B cell (primary cell): Measurements from ENCODE around the gene ATP5F1A. TPM values are rescaled to one million over a fixed set of nuclear protein-coding genes. Genes with fewer than 3 reads are reported as not detected.

Experiments used
- ATAC-seq: fragments of 200-7000 bp; cut with Tn5 transposase; one replicate; pipeline ENCODE4 v1.10.0; 2021; ENCODE audit warnings: low read depth, mild to moderate bottlenecking, moderate number of reproducible peaks, moderate library complexity
- CTCF ChIA-PET: fragments of 350-600 bp; sonication (Branson Sonifier 250); formaldehyde crosslinking; loops from one replicate; lab custom pipeline; 2021; ENCODE audit warnings: antibody characterized with exemption, inconsistent platforms; lab: Charles Lee
- POLR2A ChIA-PET: fragments of 350-600 bp; sonication (Branson Sonifier 250); formaldehyde crosslinking; loops from one replicate; lab custom pipeline; 2021; ENCODE audit warnings: antibody characterized with exemption; lab: Charles Lee
- DNase-seq: peaks from one replicate; pipeline ENCODE4 v3.0.0; 2013
- H2AFZ ChIP-seq: 2 replicates; pipeline ENCODE4 v1.6.1; 2012; ENCODE audit warnings: mild to moderate bottlenecking, low read depth, low read length; ENCODE audit not compliant: insufficient read depth, poor library complexity, severe bottlenecking
- H3K27ac ChIP-seq, 2 donors: 1 replicate in 1 of 2; 2 replicates in 1 of 2; pipeline ENCODE4 v1.5.1; 2012 to 2013; ENCODE audit warnings: low read length in 2 of 2, mild to moderate bottlenecking in 2 of 2, moderate library complexity in 1 of 2
- H3K27me3 ChIP-seq, 4 experiments: fragments of 200-600 bp in 1 of 4; sonication (generic) in 1 of 4; replicated peaks in 1 of 4; 1 replicate in 2 of 4; 2 replicates in 2 of 4; pipeline versions ENCODE4 v1.6.1 to v1.7.0; 2013 to 2016; ENCODE audit warnings: low read length in 3 of 4, mild to moderate bottlenecking in 2 of 4, mixed read lengths in 1 of 4, moderate library complexity in 1 of 4; ENCODE audit not compliant: insufficient read depth in 4 of 4, control insufficient read depth in 3 of 4; ENCODE audit errors: control extremely low read depth in 1 of 4
- H3K36me3 ChIP-seq, 2 experiments: replicated peaks in 1 of 2; 1 replicate in 1 of 2; 2 replicates in 1 of 2; pipeline versions ENCODE4 v1.6.1 to v1.7.1; 2013; ENCODE audit warnings: low read length in 1 of 2; ENCODE audit not compliant: insufficient read depth in 2 of 2, control insufficient read depth in 1 of 2; ENCODE audit errors: control extremely low read depth in 1 of 2, extremely low read depth in 1 of 2
- H3K4me1 ChIP-seq, 2 donors: fragments of 200-600 bp in 1 of 2; sonication (generic) in 1 of 2; 1 replicate in 1 of 2; 2 replicates in 1 of 2; pipeline versions ENCODE4 v1.5.1 to v1.6.1; 2013 to 2017; ENCODE audit warnings: low read length in 2 of 2; ENCODE audit not compliant: control insufficient read depth in 2 of 2, insufficient read depth in 2 of 2
- H3K4me2 ChIP-seq: replicated peaks from 2 replicates; pipeline ENCODE3; 2012; ENCODE audit warnings: mild to moderate bottlenecking, low read depth, low read length; ENCODE audit not compliant: poor library complexity, severe bottlenecking
- H3K4me3 ChIP-seq, 5 experiments: fragments of 200-600 bp in 1 of 5; sonication (generic) in 1 of 5; 1 replicate in 3 of 5; 2 replicates in 2 of 5; pipeline versions ENCODE4 v1.5.1 to v1.7.0; 2011 to 2016; ENCODE audit warnings: low read length in 4 of 5, mild to moderate bottlenecking in 4 of 5, low read depth in 2 of 5, control low read depth in 1 of 5, moderate library complexity in 1 of 5; ENCODE audit not compliant: insufficient read depth in 1 of 5; ENCODE audit errors: control extremely low read depth in 1 of 5, extremely low read depth in 1 of 5
- H3K79me2 ChIP-seq: fragments of 200-600 bp; sonication (generic); one replicate; pipeline ENCODE4 v1.6.0; 2016; ENCODE audit warnings: low read length; ENCODE audit not compliant: control insufficient read depth, insufficient read depth
- H3K9ac ChIP-seq: fragments of 200-600 bp; sonication (generic); 2 replicates; pipeline ENCODE4 v1.6.1; 2017; ENCODE audit warnings: mild to moderate bottlenecking, low read length, moderate library complexity
- H3K9me3 ChIP-seq, 3 donors: one replicate each; pipeline versions ENCODE4 v1.6.1 to v1.7.1; 2013; ENCODE audit warnings: low read length in 2 of 3; ENCODE audit not compliant: control insufficient read depth in 2 of 3, insufficient read depth in 1 of 3; ENCODE audit errors: control extremely low read depth in 1 of 3
- H4K20me1 ChIP-seq: 2 replicates; pipeline ENCODE4 v1.6.0; 2012; ENCODE audit warnings: mild to moderate bottlenecking, low read length; ENCODE audit not compliant: insufficient read depth, control insufficient read depth, poor library complexity, severe bottlenecking
- H3K27ac Mint-ChIP-seq: one replicate; pipeline ENCODE4 v1.8.0; 2021; ENCODE audit warnings: mixed read lengths
- H3K27me3 Mint-ChIP-seq: one replicate; pipeline ENCODE4 v1.8.0; 2021; ENCODE audit warnings: mixed read lengths
- H3K4me1 Mint-ChIP-seq: one replicate; pipeline ENCODE4 v1.8.0; 2021; ENCODE audit warnings: mixed read lengths
- H3K4me3 Mint-ChIP-seq: one replicate; pipeline ENCODE4 v1.8.0; 2021; ENCODE audit warnings: mixed read lengths
- H3K9me3 Mint-ChIP-seq: one replicate; pipeline ENCODE4 v1.8.0; 2022; ENCODE audit warnings: mixed read lengths; ENCODE audit not compliant: insufficient read depth
- EZH2 ChIP-seq: IDR thresholded peaks from 2 replicates; pipeline ENCODE4 v1.6.1; 2012; ENCODE audit warnings: borderline replicate concordance, low read depth, mild to moderate bottlenecking, moderate library complexity, low read length; ENCODE audit not compliant: insufficient read depth, poor library complexity, severe bottlenecking
- WGBS: methylation state at CpG from one replicate; pipeline ENCODE4 v1.1.5; 2013; ENCODE audit warnings: missing lambda C conversion rate; ENCODE audit not compliant: insufficient coverage; 5-methylcytosine and 5-hydroxymethylcytosine counted together
- intact Hi-C: fragments of 100-400 bp; cut with micrococcal nuclease; formaldehyde crosslinking; loops from one replicate; pipeline ENCODE4 v1.10.0; 2022
- polyA plus RNA-seq: library from polyadenylated mRNA; depleted of rRNA; stranded (reverse); fragments of >200 nt; gene quantifications from 2 replicates; pipeline ENCODE4 v1.2.3, GENCODE V29; 2012
- total RNA-seq, 2 donors: library from RNA; stranded (reverse); fragments of 120-200 nt in 1 of 2; gene quantifications; 1 replicate in 1 of 2; 2 replicates in 1 of 2; pipeline versions ENCODE4 v1.2.3 to v1.2.4, GENCODE V29; 2013 to 2022
- TF ChIP-seq, protein P1 (sequence below): fragments of 200-600 bp; IDR thresholded peaks from one replicate; pipeline ENCODE4 v1.8.0; 2022; ENCODE audit warnings: antibody characterized with exemption, mild to moderate bottlenecking

The ATP5F1A gene
- total and polyA plus RNA-seq, 2 donors (not counting 1 experiment from before 2014, with no cell fraction given) = 225 to 235 TPM

DNA sequence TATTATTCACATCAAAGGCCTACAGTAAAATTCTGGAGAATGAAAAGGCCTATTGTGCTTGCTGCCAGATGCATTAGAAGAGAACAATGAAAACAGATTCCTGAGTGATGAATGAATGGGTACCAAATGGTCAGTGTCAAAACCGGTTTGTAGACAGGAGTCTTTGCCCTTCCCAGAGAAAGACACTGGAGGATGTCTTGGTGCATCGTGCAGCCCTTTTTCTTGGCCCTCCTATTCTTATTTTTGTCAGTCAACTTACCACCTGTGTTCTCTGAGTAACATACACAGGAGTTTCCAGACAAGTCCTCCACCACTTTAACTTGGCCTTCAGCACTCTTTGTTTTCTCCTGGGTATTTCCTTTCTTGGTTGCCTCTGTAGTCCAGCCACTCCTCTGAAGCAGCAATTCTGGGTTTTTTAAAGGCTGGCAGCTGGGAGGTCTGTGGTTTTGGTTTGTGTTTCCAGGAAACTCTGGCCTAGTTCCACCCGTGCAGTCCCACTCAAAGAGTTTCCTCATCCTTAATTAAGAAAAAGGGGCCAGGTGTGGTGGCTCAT is 55.4 kb downstream of the ATP5F1A start:
- POLR2A ChIA-PET = interaction anchor here (0.6 kb wide), 1 partner anchor 77 kb away, joined by 5 read pairs; no protein-coding TSS in a partner anchor
- Histone ChIP-seq H3K9me3 (no peaks in the 10 kb centered on the region), H3K27ac (no peak overlapping the region), H3K4me2 (no peak overlapping the region), H3K79me2 (no peaks in the 10 kb centered on the region), H3K36me3 (no peaks in the 10 kb centered on the region), H3K9ac (no peak overlapping the region), H3K4me1 (no peaks in the 10 kb centered on the region), H3K4me3 (no peak overlapping the region), H4K20me1 (no peaks in the 10 kb centered on the region), H3K27me3 (no peaks in the 10 kb centered on the region), H2AFZ (no peak overlapping the region)
- H3K9me3 Mint-ChIP-seq = no peaks in the 10 kb centered on the region
- intact Hi-C loops = no loop called here
- TF ChIP-seq EZH2 = no peak
- TF ChIP-seq, protein P1, sequence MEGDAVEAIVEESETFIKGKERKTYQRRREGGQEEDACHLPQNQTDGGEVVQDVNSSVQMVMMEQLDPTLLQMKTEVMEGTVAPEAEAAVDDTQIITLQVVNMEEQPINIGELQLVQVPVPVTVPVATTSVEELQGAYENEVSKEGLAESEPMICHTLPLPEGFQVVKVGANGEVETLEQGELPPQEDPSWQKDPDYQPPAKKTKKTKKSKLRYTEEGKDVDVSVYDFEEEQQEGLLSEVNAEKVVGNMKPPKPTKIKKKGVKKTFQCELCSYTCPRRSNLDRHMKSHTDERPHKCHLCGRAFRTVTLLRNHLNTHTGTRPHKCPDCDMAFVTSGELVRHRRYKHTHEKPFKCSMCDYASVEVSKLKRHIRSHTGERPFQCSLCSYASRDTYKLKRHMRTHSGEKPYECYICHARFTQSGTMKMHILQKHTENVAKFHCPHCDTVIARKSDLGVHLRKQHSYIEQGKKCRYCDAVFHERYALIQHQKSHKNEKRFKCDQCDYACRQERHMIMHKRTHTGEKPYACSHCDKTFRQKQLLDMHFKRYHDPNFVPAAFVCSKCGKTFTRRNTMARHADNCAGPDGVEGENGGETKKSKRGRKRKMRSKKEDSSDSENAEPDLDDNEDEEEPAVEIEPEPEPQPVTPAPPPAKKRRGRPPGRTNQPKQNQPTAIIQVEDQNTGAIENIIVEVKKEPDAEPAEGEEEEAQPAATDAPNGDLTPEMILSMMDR = no peak
- ATAC-seq (no peak), DNase-seq (no peak)
- 42% methylated on average over 2 of the region's 3 CpGs for WGBS
- H3K27me3 Mint-ChIP-seq = peaks cover 14% of the 10 kb centered on the region
- no peak overlapping the region for H3K27ac Mint-ChIP-seq
- no peaks in the 10 kb centered on the region for H3K4me1 Mint-ChIP-seq
- no peak overlapping the region for H3K4me3 Mint-ChIP-seq
- CTCF ChIA-PET = no interaction called here

DNA sequence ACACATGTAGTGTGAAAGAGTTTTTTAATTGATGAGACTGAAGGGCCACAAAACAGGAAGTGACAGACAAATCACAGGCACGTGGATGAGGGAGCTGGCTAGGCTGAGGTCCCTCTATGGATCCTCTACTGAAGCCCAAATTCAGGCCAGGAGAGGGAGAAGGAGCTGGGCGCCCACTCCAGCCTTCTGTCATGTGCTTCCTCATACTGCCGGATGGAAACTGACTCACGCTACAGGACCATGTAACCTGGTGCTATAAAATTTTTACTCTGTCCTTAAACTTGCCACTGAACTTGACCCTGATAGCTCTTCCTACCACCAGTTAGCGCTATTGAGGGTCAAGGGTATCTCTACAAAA is 57.4 kb downstream of the ATP5F1A start:
- DNase-seq (no peak), ATAC-seq (no peak)
- Histone ChIP-seq H4K20me1 (no peaks in the 10 kb centered on the region), H3K4me1 (no peaks in the 10 kb centered on the region), H3K27me3 (no peaks in the 10 kb centered on the region), H3K9me3 (no peaks in the 10 kb centered on the region), H3K4me3 (no peak overlapping the region), H2AFZ (no peak overlapping the region), H3K36me3 (no peaks in the 10 kb centered on the region), H3K27ac (no peak overlapping the region), H3K79me2 (no peaks in the 10 kb centered on the region), H3K4me2 (no peak overlapping the region), H3K9ac (no peak overlapping the region)
- ChIA-PET POLR2A (no interaction called here), CTCF (no interaction called here)
- Mint-ChIP-seq H3K4me3 (no peak overlapping the region), H3K27me3 (peaks cover 14% of the 10 kb centered on the region), H3K9me3 (no peaks in the 10 kb centered on the region), H3K4me1 (no peaks in the 10 kb centered on the region), H3K27ac (no peak overlapping the region)
- TF ChIP-seq EZH2 = no peak
- TF ChIP-seq, protein P1 = no peak
- WGBS = 50% methylated on average over 2 of the region's 5 CpGs
- intact Hi-C loops = no loop called here
